Measurements from ENCODE around the gene SF3B2.

The SF3B2 gene

DNA sequence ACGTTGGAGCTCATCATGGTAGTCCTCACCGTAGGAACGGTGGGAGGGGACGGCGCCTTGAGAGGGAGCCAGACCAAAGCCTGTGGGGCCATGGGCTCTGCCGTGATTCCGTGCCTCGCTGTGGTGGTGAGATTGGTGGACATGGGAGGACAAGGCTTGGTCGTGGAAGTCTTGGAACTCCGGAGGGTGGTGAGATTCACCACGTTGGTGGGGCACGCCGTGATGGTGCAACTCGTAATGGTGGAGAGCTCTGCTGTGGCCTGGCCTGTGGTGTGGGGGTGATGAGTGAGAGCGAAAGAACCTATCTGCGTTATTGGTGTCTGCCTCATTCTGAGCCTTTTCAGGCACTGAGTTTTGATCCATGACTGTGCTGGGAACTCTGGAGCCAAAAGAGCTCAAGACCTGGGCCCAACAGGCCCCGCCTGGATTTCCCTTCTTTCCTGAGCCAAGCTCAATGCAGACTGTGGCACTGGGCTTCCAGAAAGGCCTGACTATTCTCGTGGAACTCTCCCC lies 26.1 kb upstream of the SF3B2 start, which contains the start of gene CATSPER1 (continued):
- TF ChIP-seq ARNTL (CRISPR knock-in tag; IDR thresholded peaks at IDR 0.05; ENCODE audit: borderline replicate concordance, low read depth) (no peak), ZC3H10 (CRISPR knock-in tag; IDR thresholded peaks at IDR 0.05) (no peak), TCF4 (CRISPR knock-in tag; IDR thresholded peaks at IDR 0.05; ENCODE audit: borderline replicate concordance) (no peak), ZFP3 (CRISPR knock-in tag; IDR thresholded peaks at IDR 0.05) (no peak), ZFP30 (CRISPR knock-in tag; IDR thresholded peaks at IDR 0.05) (no peak), CSDC2 (CRISPR knock-in tag; IDR thresholded peaks at IDR 0.05) (no peak), ZNF8 (CRISPR knock-in tag; IDR thresholded peaks at IDR 0.05) (no peak)

DNA sequence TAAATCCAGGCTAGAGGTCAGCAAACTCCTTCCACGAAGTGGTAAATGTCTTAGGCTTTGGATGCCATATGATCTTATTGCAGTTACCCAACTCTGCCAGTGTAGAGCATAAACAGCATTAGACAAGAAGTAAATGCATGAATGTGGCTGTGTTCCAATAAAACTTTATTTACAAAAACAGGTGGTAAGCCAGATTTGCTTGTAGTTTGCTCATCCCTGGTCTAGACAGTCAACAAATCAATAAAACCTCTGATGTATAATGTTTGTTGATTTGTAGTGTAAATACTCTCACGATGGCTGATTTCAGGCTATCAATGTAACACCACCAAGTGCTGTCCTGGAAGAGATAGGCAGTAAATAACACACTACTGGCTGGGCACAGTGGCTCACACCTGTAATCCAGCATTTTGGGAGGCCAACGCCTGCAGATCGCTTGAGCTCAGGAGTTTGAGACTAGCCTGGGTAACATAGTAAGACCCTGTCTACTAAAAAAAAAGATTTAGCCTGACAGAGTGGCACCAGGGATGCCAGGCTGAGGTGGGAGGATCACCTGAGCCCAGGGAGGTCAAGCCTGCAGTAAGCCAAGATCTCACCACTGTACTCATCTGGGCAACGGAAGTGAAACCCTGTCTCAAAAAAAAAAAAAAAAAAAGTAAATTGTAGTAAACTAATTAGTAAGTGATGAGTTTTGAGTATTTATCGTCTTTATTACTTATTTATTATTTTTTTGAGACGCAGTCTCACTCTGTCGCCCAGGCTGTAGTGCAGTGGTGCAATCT lies 19.0 kb upstream of the SF3B2 start:
- TF ChIP-seq ARNTL (CRISPR knock-in tag; IDR thresholded peaks at IDR 0.05; ENCODE audit: borderline replicate concordance, low read depth) (no peak), ZNF70 (CRISPR knock-in tag; IDR thresholded peaks at IDR 0.05) (no peak), BACH2 (CRISPR knock-in tag; IDR thresholded peaks at IDR 0.05; ENCODE audit: borderline replicate concordance) (no peak), TCF4 (CRISPR knock-in tag; IDR thresholded peaks at IDR 0.05; ENCODE audit: borderline replicate concordance) (no peak), OSR1 (CRISPR knock-in tag; IDR thresholded peaks at IDR 0.05) (no peak), SNAI2 (CRISPR knock-in tag; IDR thresholded peaks at IDR 0.05) (no peak), RARB (CRISPR knock-in tag; IDR thresholded peaks at IDR 0.05) (no peak), CSDC2 (CRISPR knock-in tag; IDR thresholded peaks at IDR 0.05) (no peak), ZFP30 (CRISPR knock-in tag; IDR thresholded peaks at IDR 0.05) (no peak)
- TF ChIP-seq, protein P1, sequence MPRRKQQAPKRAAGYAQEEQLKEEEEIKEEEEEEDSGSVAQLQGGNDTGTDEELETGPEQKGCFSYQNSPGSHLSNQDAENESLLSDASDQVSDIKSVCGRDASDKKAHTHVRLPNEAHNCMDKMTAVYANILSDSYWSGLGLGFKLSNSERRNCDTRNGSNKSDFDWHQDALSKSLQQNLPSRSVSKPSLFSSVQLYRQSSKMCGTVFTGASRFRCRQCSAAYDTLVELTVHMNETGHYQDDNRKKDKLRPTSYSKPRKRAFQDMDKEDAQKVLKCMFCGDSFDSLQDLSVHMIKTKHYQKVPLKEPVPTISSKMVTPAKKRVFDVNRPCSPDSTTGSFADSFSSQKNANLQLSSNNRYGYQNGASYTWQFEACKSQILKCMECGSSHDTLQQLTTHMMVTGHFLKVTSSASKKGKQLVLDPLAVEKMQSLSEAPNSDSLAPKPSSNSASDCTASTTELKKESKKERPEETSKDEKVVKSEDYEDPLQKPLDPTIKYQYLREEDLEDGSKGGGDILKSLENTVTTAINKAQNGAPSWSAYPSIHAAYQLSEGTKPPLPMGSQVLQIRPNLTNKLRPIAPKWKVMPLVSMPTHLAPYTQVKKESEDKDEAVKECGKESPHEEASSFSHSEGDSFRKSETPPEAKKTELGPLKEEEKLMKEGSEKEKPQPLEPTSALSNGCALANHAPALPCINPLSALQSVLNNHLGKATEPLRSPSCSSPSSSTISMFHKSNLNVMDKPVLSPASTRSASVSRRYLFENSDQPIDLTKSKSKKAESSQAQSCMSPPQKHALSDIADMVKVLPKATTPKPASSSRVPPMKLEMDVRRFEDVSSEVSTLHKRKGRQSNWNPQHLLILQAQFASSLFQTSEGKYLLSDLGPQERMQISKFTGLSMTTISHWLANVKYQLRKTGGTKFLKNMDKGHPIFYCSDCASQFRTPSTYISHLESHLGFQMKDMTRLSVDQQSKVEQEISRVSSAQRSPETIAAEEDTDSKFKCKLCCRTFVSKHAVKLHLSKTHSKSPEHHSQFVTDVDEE (CRISPR knock-in tag; IDR thresholded peaks at IDR 0.05), result no peak
- TF ChIP-seq, protein P2, sequence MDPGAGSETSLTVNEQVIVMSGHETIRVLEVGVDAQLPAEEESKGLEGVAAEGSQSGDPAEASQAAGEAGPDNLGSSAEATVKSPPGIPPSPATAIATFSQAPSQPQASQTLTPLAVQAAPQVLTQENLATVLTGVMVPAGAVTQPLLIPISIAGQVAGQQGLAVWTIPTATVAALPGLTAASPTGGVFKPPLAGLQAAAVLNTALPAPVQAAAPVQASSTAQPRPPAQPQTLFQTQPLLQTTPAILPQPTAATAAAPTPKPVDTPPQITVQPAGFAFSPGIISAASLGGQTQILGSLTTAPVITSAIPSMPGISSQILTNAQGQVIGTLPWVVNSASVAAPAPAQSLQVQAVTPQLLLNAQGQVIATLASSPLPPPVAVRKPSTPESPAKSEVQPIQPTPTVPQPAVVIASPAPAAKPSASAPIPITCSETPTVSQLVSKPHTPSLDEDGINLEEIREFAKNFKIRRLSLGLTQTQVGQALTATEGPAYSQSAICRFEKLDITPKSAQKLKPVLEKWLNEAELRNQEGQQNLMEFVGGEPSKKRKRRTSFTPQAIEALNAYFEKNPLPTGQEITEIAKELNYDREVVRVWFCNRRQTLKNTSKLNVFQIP (CRISPR knock-in tag; IDR thresholded peaks at IDR 0.05; ENCODE audit: borderline replicate concordance, low read depth), result no peak
- no peak for ATAC-seq

DNA sequence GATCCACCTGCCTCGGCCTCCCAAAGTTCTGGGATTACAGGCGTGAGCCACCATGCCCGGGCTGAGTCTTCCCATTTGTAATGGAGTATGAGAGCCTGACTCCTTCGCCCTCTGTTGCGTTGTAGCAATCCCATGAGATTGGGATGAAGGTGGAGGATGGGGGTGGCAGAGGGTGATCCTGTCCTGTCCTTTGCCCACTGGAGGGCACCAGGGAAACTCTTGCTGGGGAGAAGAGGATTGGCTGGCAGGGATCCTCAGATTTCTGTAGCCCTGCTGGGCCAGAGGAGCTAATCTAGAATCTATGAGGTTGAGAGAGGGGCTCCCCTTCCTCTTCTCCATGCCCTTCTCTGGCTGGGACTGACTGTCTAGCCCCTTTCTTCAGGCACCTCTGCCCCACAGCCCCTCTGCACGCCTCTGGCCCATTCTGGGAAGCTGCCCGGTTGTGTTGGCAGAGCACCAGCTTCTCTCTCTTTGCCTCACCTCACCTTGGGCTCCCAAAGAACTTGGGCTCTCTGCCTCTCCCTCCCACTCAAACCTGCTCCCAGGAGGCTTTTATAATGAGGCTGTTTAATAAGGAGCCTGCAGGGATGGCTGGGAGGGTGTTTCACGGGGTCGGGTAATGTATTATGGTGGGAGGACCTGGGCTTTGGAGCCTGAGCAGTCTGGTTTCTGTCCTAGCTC lies 16.4 kb upstream of the SF3B2 start:
- TF ChIP-seq GLIS3 (CRISPR knock-in tag; IDR thresholded peaks at IDR 0.05), result no peak

DNA sequence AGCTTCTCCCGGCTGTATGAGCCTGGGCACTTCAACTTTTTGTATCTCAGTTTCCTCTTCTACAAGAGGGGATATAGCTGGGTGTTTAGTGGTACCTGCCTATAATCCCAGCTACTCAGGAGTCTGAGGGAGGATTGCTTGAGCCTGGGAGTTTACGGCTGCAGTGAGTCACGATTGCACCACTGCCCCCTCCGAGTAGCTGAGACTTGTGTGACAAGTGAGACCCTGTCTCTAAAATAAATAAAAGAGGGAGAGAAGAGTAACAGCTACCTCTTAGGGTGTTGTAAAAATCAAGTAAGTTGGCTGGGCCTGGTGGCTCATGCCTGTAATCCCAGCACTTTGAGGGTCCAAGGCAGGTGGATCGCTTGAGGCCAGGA lies 15.8 kb upstream of the SF3B2 start:
- ATAC-seq, result no peak
- TF ChIP-seq GLIS3 (CRISPR knock-in tag; IDR thresholded peaks at IDR 0.05) (no peak), BACH2 (CRISPR knock-in tag; IDR thresholded peaks at IDR 0.05; ENCODE audit: borderline replicate concordance) (no peak), ESRRG (CRISPR knock-in tag; IDR thresholded peaks at IDR 0.05) (no peak), TCF4 (CRISPR knock-in tag; IDR thresholded peaks at IDR 0.05; ENCODE audit: borderline replicate concordance) (no peak), ZNF565 (CRISPR knock-in tag; conservative IDR thresholded peaks at IDR 0.05; ENCODE audit: low read depth) (no peak), ISL1 (CRISPR knock-in tag; IDR thresholded peaks at IDR 0.05) (no peak)
- TF ChIP-seq, protein P1 (CRISPR knock-in tag; IDR thresholded peaks at IDR 0.05), result no peak
- TF ChIP-seq, protein P3, sequence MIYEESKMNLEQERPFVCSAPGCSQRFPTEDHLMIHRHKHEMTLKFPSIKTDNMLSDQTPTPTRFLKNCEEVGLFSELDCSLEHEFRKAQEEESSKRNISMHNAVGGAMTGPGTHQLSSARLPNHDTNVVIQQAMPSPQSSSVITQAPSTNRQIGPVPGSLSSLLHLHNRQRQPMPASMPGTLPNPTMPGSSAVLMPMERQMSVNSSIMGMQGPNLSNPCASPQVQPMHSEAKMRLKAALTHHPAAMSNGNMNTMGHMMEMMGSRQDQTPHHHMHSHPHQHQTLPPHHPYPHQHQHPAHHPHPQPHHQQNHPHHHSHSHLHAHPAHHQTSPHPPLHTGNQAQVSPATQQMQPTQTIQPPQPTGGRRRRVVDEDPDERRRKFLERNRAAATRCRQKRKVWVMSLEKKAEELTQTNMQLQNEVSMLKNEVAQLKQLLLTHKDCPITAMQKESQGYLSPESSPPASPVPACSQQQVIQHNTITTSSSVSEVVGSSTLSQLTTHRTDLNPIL (CRISPR knock-in tag; IDR thresholded peaks at IDR 0.05; ENCODE audit: low read depth), result no peak
- TF ChIP-seq, protein P2 (CRISPR knock-in tag; IDR thresholded peaks at IDR 0.05; ENCODE audit: borderline replicate concordance, low read depth), result no peak

More for the DNA sequence above, 16.4 kb upstream of the SF3B2 start:
- ATAC-seq, result peak; percentile 38; the same call in 2 of the 3 replicates
